Suprapubic skin (tissue), 4 donors: Measurements from ENCODE around the gene NHLH1. TPM values are rescaled to one million over a fixed set of nuclear protein-coding genes. Genes with fewer than 3 reads are reported as not detected.

Source experiments
- DNase-seq, 2 donors: peaks; one replicate each; pipeline ENCODE4 v3.0.0-alpha.2; 2019; ENCODE audit warnings: low spot score in 2 of 2
- H3K27ac ChIP-seq: fragments of 200-600 bp; sonication (generic); one replicate; pipeline ENCODE4 v1.5.1; 2019
- H3K27me3 ChIP-seq: fragments of 200-600 bp; sonication (generic); one replicate; pipeline ENCODE4 v1.5.1; 2019
- H3K36me3 ChIP-seq: fragments of 200-600 bp; sonication (generic); one replicate; pipeline ENCODE4 v1.5.1; 2019
- H3K4me1 ChIP-seq: fragments of 200-600 bp; sonication (generic); one replicate; pipeline ENCODE4 v1.5.1; 2019
- H3K4me3 ChIP-seq: fragments of 200-600 bp; sonication (generic); one replicate; pipeline ENCODE4 v1.5.1; 2019; ENCODE audit warnings: mild to moderate bottlenecking
- H3K9me3 ChIP-seq: fragments of 200-600 bp; sonication (generic); one replicate; pipeline ENCODE4 v1.5.1; 2019
- CTCF ChIP-seq, 2 donors: fragments of 200-600 bp in 1 of 2; fragments of 450-650 bp in 1 of 2; sonication (generic) in 1 of 2; IDR thresholded peaks; one replicate each; pipeline ENCODE4 v1.5.1; 2016 to 2019; ENCODE audit warnings: antibody characterized with exemption in 2 of 2, mild to moderate bottlenecking in 1 of 2, moderate library complexity in 1 of 2
- EP300 ChIP-seq: sonication (generic); formaldehyde crosslinking; IDR thresholded peaks from one replicate; pipeline ENCODE4 v1.6.1; 2017; ENCODE audit warnings: antibody characterized with exemption
- POLR2A ChIP-seq, 2 donors: fragments of 450-650 bp; IDR thresholded peaks; one replicate each; pipeline ENCODE4 v1.6.1; 2017; ENCODE audit warnings: antibody characterized with exemption in 2 of 2, mild to moderate bottlenecking in 2 of 2, moderate library complexity in 2 of 2
- POLR2AphosphoS5 ChIP-seq, 3 donors: sonication (generic); formaldehyde crosslinking; IDR thresholded peaks; one replicate each; pipeline ENCODE4 v1.6.1; 2017; ENCODE audit warnings: antibody characterized with exemption in 3 of 3
- WGBS: methylation state at CpG from one replicate; pipeline ENCODE4 v1.1.5; 2018; 5-methylcytosine and 5-hydroxymethylcytosine counted together
- total RNA-seq, 4 donors: library from RNA; depleted of rRNA; stranded (reverse); fragments of >200 nt; gene quantifications; one replicate each; pipeline ENCODE4 v1.1.0, GENCODE V29; 2016

NHLH1 gene
- total RNA-seq, 4 donors from 2014 or later: 0.39 TPM; not detected in 3

- H3K4me1 ChIP-seq: no peaks in the 10 kb centered on the region
- H3K27ac ChIP-seq: no peak overlapping the region
- H3K4me3 ChIP-seq: no peak overlapping the region
- no peaks in the 10 kb centered on the region for H3K27me3 ChIP-seq
- H3K9me3 ChIP-seq: no peaks in the 10 kb centered on the region
- DNase-seq: no peak
- no peak for TF ChIP-seq POLR2AphosphoS5 (IDR thresholded peaks at IDR 0.05)
- no peak for TF ChIP-seq POLR2A (IDR thresholded peaks at IDR 0.05)
- TF ChIP-seq EP300: no peak
- TF ChIP-seq CTCF (IDR thresholded peaks at IDR 0.05): no peak
- WGBS: 77% methylated on average over 4 of the region's 4 CpGs
- peaks cover 93% of the 10 kb centered on the region for H3K36me3 ChIP-seq
These were observed 15.2 kb upstream of the NHLH1 start for GRCh38 chr1:160351629-160352028.

- Histone ChIP-seq H3K27ac (no peak overlapping the region), H3K27me3 (no peaks in the 10 kb centered on the region), H3K9me3 (no peaks in the 10 kb centered on the region), H3K4me1 (no peaks in the 10 kb centered on the region), H3K4me3 (no peak overlapping the region), H3K36me3 (peaks cover 99% of the 10 kb centered on the region)
- WGBS: 87% methylated on average over 8 of the region's 8 CpGs
- no peak for DNase-seq
- TF ChIP-seq POLR2AphosphoS5 (IDR thresholded peaks at IDR 0.05) (no peak), EP300 (no peak), CTCF (IDR thresholded peaks at IDR 0.05) (no peak), POLR2A (IDR thresholded peaks at IDR 0.05) (no peak)
These were observed 14.3 kb upstream of the NHLH1 start for GRCh38 chr1:160352555-160352954.

GRCh38 chr1:160353223-160353622 is 13.6 kb upstream of the NHLH1 start:
- Histone ChIP-seq H3K27me3 (no peaks in the 10 kb centered on the region), H3K9me3 (no peaks in the 10 kb centered on the region), H3K4me3 (no peak overlapping the region), H3K36me3 (peaks cover 100% of the 10 kb centered on the region), H3K27ac (no peak overlapping the region), H3K4me1 (no peaks in the 10 kb centered on the region)
- DNase-seq: no peak
- TF ChIP-seq POLR2A (IDR thresholded peaks at IDR 0.05) (no peak), POLR2AphosphoS5 (IDR thresholded peaks at IDR 0.05) (no peak)
- WGBS: 100% methylated on average over 2 of the region's 2 CpGs

GRCh38 chr1:160354388-160354985 is 12.4 kb upstream of the NHLH1 start:
- 79% methylated on average over 4 of the region's 5 CpGs for WGBS
- Histone ChIP-seq H3K9me3 (no peaks in the 10 kb centered on the region), H3K4me3 (no peak overlapping the region), H3K27me3 (no peaks in the 10 kb centered on the region), H3K36me3 (peaks cover 97% of the 10 kb centered on the region), H3K27ac (no peak overlapping the region), H3K4me1 (no peaks in the 10 kb centered on the region)
- DNase-seq: no peak
- TF ChIP-seq POLR2AphosphoS5 (IDR thresholded peaks at IDR 0.05) (no peak), POLR2A (IDR thresholded peaks at IDR 0.05) (no peak), CTCF (IDR thresholded peaks at IDR 0.05) (peak in 1 of 2 donors; percentile 36), EP300 (no peak)

- H3K36me3 ChIP-seq: peaks cover 78% of the 10 kb centered on the region
- no peak for DNase-seq
- TF ChIP-seq POLR2A (IDR thresholded peaks at IDR 0.05): no peak
- no peak for TF ChIP-seq EP300
- TF ChIP-seq POLR2AphosphoS5 (IDR thresholded peaks at IDR 0.05): no peak
- no peak for TF ChIP-seq CTCF (IDR thresholded peaks at IDR 0.05)
- no peaks in the 10 kb centered on the region for H3K9me3 ChIP-seq
- no peaks in the 10 kb centered on the region for H3K27me3 ChIP-seq
- H3K27ac ChIP-seq: no peak overlapping the region
- H3K4me3 ChIP-seq: no peak overlapping the region
- H3K4me1 ChIP-seq: no peaks in the 10 kb centered on the region
- WGBS: 59% methylated on average over 6 of the region's 7 CpGs
These were observed 9.4 kb upstream of the NHLH1 start for GRCh38 chr1:160357286-160358002.
